ENCODE data around the gene GPHN.
A peak's percentile ranks its signal among the peaks of the same experiment; 100 is the strongest.
"Not testable (repeated sequence)": the region's sequence is repeated elsewhere in the genome, so short reads cannot be mapped to it uniquely, and the experiment has no call there.

Gene GPHN

DNA sequence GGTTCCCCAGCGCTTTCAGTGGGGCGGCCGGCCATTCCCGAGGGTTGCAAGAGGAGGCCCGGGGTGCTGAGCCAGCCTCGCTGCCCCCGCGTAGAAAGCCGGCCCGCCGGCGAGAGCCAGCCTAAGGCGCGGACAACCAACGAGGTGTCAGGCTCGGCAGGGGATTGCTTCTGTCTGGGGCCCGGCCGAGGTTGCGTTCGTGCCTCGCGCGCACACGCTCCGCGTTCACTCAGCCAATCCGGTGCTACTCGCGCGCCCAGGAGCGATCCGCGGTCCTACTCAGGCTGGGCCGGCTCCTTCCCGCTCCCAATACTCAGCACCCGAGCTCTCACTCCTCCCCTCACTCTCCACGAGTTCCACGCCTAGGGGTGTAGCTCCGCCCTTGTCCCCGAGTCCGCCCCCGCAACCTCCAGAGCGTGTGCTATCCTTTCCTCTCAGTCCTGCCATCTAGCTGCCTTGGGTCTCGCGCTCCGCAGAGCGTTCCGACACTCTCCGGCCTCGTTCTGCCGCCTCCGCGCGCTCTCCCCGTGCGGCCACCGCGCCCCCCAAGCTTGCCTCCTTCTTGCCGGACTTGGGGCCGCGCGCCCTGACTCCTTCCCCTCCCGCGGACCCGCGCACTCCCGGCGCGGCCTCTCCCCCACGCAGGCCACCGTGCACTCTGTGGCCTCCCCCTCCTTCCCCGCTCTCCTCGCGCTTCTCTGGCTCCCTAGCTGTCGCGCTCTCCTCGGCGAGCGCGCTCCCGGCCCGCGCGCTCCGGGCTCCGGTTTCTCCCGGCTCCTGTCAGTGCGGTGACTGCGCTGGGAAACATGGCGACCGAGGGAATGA, at the start of gene GPHN:
GPHN (plus strand) TSS at position 426 of the 825 bp plus-strand sequence.
- DNase-seq, result peak; percentile 86

DNA sequence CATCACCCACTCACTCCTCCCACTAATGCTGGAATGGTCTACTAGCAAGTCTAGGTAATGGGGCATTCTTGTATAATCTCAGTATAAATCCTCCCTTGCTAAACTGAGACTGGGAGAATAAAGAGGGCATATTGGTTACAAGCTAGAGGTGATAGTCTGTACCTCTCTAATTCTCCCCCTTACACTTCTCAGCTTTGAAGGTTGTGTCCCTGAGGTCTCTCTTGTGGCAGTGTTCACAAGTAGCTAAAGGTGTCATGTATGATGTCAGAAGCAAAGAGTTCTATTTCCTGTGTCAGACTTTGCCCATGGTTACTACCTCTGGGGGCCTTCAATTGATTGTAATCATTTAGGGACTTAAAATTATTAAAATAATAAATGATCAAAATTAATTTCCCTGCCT, 48.3 kb upstream of the GPHN start:
- no peak for DNase-seq

- DNase-seq, result no peak
Measured at GRCh38 chr14:66464261-66464660, 43.7 kb upstream of the GPHN start.

DNA sequence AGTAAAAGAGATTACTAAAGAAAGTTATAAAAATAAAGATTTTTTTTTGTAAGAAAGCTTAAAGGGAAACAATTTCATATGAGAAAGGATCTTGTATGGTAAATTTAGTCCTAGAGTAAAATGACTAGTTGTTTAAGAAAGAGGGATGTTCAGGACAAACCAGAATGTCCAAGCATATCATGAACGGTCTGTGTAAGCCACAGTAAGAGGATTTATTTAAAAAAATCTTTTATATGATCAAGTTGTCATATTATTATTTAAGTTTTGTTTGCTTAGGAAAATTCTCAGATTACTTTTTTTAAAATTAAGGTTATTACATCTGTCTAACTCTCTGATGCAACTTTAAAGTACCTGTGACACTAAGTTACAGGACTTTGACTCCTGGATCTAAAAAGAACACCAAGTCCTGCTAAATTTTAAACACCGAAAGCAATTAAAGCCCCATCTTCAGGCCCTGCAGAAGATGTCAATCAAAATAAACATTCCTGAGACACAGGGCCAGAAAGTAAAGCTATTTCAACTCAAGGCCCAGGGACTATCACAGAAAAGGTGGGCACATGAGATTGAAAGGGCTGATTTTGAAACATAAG, 39.1 kb upstream of the GPHN start:
- no peak for DNase-seq

- DNase-seq, result no peak
Measured at GRCh38 chr14:66471584-66471983, 36.4 kb upstream of the GPHN start.

DNA sequence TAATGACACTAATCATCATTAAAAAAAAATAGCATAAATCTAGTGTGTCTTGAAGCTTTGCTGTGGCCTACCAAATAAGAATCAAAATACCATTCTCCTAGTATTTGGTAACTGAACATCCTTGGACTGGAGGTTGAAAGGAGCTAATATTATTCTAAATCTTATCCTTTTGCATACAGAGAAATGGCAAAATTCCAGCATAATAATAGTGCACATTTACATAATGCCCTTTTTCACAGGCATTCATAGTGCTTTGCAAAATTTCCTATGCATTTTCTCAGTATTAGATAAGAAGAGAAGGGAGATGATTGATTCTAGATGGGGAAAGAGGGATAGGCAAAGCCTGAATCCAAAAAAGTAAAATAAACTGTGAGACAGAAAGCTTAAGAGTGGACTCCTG, 35.7 kb upstream of the GPHN start:
- no peak for DNase-seq

- no peak for DNase-seq
Measured at GRCh38 chr14:66473223-66473622, 34.7 kb upstream of the GPHN start.

DNA sequence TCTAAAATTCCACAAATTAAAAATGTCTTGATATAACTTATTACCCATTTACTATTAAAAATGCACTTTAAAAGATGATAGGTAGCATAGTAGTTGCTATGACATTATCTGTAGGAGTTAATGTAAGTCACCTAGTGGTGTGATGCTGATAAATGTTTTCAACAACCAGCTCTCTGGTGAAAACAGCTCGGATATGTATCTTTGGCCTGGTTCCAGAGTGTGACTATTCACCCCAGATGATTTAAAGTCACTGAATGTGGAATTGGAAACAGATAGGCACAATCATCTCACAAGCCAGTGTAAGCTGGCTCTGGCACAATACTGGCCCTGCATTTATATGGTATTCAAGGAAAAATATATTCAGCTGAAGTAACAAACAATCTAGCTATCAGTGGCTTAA, 31.0 kb upstream of the GPHN start:
- DNase-seq, result no peak

GRCh38 chr14:66477567-66477966, 30.4 kb upstream of the GPHN start:
- no peak for DNase-seq

GRCh38 chr14:66482873-66483272, 25.1 kb upstream of the GPHN start:
- DNase-seq, result no peak

- no peak for DNase-seq
Measured at GRCh38 chr14:66483322-66483721, 24.6 kb upstream of the GPHN start.

- DNase-seq, result no peak
Measured at GRCh38 chr14:66485029-66485428, 22.9 kb upstream of the GPHN start.

DNA sequence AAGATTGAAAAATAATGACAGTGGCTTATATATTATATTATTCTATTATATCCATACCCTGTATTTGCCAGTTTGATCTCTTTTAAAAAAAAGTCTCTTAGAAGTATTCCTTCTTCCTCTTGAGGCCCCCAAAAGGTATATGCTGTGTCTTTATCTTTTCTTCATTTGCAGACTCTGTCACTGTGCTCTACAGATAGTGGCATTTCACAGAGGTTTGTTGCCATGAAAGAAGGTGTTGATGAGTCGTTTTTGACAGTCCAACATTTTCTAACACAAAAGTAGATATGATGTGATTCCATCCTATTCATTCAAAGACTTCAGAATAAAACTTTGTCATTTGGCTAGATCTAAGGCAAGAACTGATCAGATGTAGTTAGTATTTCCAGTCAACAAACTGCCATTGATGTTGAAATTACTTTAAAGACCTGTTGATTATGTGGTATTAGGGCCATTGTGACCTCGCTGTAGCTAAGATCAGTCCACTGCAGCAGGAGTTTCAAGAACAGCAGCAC, 22.0 kb upstream of the GPHN start, which contains the start of gene CCDC196:
CCDC196 (plus strand) TSS at position 462 of the 512 bp plus-strand sequence. CDS start 132 bp downstream, outside the sequence.
- DNase-seq, result no peak

GRCh38 chr14:66487164-66487563, 20.8 kb upstream of the GPHN start:
- DNase-seq, result no peak

DNA sequence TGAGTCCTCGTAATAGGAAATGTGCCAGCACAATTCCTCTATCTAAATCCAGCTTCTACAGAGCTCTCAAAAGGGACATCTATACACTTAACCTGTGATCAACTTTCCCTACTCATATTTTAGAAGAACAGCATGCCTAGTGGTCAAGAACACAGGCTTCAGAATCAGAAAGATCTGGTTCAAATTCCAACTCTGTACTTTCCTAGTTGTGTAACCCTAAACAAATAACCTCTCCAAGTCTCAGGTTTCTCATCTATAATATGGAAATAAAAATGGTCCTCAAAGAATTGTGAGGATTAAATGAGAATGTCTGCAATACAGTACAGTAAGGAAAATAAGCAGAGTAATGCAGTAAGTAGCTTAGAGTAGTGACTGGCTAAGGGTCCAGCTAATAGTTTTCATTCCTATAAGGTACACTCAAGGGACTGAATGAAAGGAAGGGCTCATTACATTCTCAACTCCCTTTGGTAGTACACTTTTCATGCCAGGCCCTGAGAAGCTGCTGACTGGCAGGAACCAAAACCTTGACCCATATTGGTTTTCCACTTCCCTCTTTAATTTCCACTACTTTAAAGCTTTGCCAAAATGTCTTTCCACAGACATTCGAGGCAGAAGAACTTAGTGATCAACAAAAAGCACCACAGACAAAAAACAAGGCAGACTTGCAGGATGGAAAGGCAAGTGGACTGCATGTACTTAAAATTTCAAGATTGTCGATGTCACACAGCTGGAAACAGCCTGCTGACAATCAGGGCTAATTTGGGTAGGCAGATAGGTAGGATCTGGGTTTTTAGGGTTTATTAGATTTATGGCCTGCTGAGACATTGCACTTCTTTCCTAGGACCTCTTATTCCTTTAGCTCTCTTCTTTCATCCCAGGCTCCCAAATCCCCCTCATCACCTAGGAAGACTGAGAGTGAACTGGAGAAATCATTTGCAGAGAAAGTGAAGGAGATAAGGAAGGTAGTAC, 17.5 kb upstream of the GPHN start:
- no peak for DNase-seq

GRCh38 chr14:66493750-66494149, 14.2 kb upstream of the GPHN start:
- no peak for DNase-seq

DNA sequence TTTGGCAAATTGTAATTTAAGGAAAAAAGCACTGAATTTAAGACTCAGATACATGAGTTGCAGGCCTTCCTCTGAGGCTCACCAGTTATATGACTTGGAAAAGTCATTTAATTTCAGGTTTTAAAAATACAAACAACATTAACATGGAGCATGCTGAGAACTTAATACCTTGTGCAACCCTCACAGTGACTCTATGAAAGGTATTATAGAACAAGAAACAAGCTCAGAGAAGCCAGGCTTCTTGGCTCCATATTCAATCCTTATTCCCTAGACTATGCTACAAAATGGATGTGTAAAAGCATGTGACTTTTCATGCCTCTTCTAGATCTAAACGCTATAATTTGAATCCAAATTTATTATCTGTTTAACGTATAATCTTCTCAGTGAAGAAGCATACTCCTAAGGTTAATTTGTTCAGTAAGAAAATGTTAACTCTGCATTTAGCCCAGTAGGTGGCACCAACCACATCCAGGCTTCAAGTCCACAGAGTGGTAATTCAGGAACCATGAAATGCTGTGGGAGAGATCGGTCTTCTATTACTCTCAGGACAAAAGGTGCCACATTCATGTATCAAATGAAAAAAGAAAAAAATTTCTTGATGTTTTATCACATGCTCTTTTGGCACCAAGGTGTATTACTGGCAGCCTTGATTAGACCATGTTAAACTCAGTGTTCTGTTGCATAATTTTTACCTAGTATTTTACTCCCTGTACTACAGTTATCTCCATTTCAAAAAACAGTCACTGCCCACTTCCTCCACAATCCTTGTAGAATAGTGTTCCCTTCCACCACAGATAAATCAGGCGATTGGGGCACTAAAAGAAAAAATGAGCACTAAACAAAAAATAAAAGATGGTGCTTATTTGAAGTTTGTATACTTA, 12.5 kb upstream of the GPHN start:
- DNase-seq, result peak; percentile 9

DNA sequence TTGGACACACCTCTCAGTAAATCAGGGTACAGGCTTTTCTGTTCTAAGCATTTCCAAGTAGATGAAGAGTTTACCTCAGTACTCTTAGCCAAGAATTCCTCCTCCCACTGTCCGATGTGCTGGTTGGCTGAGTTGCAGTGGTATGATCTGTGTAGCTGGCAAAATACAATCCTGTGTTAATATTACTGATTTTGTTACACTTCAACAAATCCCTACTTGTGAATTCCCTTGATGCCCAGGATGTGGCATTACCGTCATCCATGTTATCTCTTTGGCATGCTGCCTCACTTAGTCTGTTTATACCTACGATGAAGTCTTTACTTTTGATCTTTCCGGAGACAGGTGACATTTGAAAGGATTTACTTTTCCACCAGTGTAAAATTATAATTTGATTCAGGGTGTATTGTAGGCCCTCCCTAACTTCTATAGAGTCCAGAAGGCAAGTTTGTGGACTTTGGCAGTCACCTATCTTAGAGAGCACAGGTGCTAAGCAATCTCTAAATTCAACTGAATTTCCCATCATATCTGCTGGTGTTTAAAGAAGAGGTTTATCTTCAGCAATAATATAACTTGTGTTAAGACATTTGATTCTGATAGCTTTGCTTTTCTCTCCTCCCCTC, 11.6 kb upstream of the GPHN start:
- no peak for DNase-seq

GRCh38 chr14:66496911-66497310, 11.0 kb upstream of the GPHN start:
- no peak for DNase-seq

GRCh38 chr14:66498311-66498710, 9.6 kb upstream of the GPHN start:
- DNase-seq, result no peak

DNA sequence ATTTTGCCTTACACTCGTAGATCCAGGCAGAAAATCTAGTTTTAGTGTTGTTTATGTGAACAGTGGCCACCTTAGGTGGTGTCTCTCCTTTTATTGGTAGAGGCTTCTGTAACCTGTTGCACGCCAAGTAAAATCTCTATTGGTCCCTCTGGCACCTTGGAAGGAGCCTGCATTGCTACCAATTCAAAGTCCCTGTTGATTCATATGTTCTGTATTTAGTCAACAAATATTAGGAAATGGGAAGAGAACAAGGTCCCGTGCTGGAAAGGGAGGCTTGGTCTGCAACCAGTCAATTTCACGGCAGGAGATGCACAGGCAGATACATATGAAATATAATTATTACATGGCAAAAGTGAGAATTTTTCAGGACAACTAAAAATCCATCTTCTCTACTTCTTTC, 6.4 kb upstream of the GPHN start:
- no peak for DNase-seq

- DNase-seq, result not testable (repeated sequence)
Measured at GRCh38 chr14:66502836-66503235, 5.1 kb upstream of the GPHN start.
